Hematopoietic multipotent progenitor cell (in vitro differentiated cells): ENCODE data around the gene TMEM115. TPM values are rescaled to one million over a fixed set of nuclear protein-coding genes. Genes with fewer than 3 reads are reported as not detected.

ENCODE experiments used
- DNase-seq, 3 donors: peaks; one replicate each; pipeline ENCODE4 v3.0.0-alpha.2; 2011 to 2015; ENCODE audit warnings: low read depth in 2 of 3, low spot score in 2 of 3
- total RNA-seq: library from RNA; depleted of rRNA; stranded (reverse); fragments of >200 nt; gene quantifications from one replicate; pipeline ENCODE4 v1.2.3, GENCODE V29; 2012

Gene TMEM115
- total RNA-seq, 1 donor = 49.3 TPM

- no peak for DNase-seq
These were observed 5.0 kb downstream of the TMEM115 start for GRCh38 chr3:50354186-50354764.

GRCh38 chr3:50353245-50354004, 5.9 kb downstream of the TMEM115 start:
- no peak for DNase-seq

GRCh38 chr3:50352781-50353180, 6.5 kb downstream of the TMEM115 start:
- DNase-seq = peak in 2 of 3 donors; percentile 63 to 70

GRCh38 chr3:50351323-50351697, 8.0 kb downstream of the TMEM115 start:
- no peak for DNase-seq

GRCh38 chr3:50350527-50351322, 8.6 kb downstream of the TMEM115 start, which contains the start of the genes CYB561D2 and NPRL2:
TSS of gene CYB561D2 (plus strand) at chr3:50350862. CDS start at chr3:50351434, 572 bp downstream.
TSS of gene NPRL2 (minus strand) at chr3:50350775. CDS start at chr3:50350652, 123 bp downstream.
- DNase-seq = peak; percentile 92 to 95 (median 93)

- DNase-seq = no peak
These were observed 9.2 kb downstream of the TMEM115 start for GRCh38 chr3:50350213-50350526.

- peak; percentile 55 to 93 (median 86) for DNase-seq
These were observed 12.0 kb downstream of the TMEM115 start for GRCh38 chr3:50347187-50347813.

- DNase-seq = peak; percentile 60 to 65 (median 61)
These were observed 13.6 kb downstream of the TMEM115 start, which contains the start of gene ZMYND10 for GRCh38 chr3:50345586-50346234. TSS of gene ZMYND10 (minus strand) at chr3:50345732. CDS start at chr3:50345579, 153 bp downstream.

- DNase-seq = no peak
These were observed 14.3 kb downstream of the TMEM115 start for GRCh38 chr3:50345008-50345407.

- no peak for DNase-seq
These were observed 16.3 kb downstream of the TMEM115 start for GRCh38 chr3:50342813-50343633.

- no peak for DNase-seq
These were observed 17.2 kb downstream of the TMEM115 start for GRCh38 chr3:50341996-50342650.

GRCh38 chr3:50341537-50341936, 17.8 kb downstream of the TMEM115 start:
- DNase-seq = no peak

GRCh38 chr3:50340448-50341329, 18.6 kb downstream of the TMEM115 start, which contains the start of gene RASSF1:
TSS of gene RASSF1 (minus strand) at chr3:50340836. CDS start at chr3:50340805, 31 bp downstream.
- DNase-seq = peak in 2 of 3 donors; percentile 58 to 69

- DNase-seq = no peak
These were observed 19.2 kb downstream of the TMEM115 start for GRCh38 chr3:50340147-50340447.

GRCh38 chr3:50339485-50340146, 19.7 kb downstream of the TMEM115 start:
- DNase-seq = no peak

- DNase-seq = peak in 1 of 3 donors; percentile 61
These were observed 20.4 kb downstream of the TMEM115 start for GRCh38 chr3:50338965-50339364.

- DNase-seq = peak; percentile 84 to 98 (median 98)
These were observed 22.0 kb downstream of the TMEM115 start for GRCh38 chr3:50337175-50337861.
